Activated naive CD4-positive, alpha-beta T cell treated with anti-CD3 and anti-CD28 coated beads, Interleukin-2, amount 10 ng/mL, durations not matched to agents 7 days and 5 days (primary cell): Measurements from ENCODE around the gene FAT1.
"Not testable (repeated sequence)": the region's sequence is repeated elsewhere in the genome, so short reads cannot be mapped to it uniquely, and the experiment has no call there.

Source experiments
- CTCF ChIA-PET: fragments of 350-600 bp; sonication (Branson Sonifier 250); formaldehyde crosslinking; loops from one replicate; lab custom pipeline; 2021; ENCODE audit warnings: antibody characterized with exemption; lab: Charles Lee
- DNase-seq: peaks from one replicate; pipeline ENCODE4 v3.0.0-alpha.2; 2020
- H3K27ac Mint-ChIP-seq: one replicate; pipeline ENCODE4 v1.8.0; 2021; ENCODE audit warnings: mild to moderate bottlenecking, moderate library complexity, mixed read lengths
- H3K27me3 Mint-ChIP-seq: one replicate; pipeline ENCODE4 v1.8.0; 2021; ENCODE audit warnings: mild to moderate bottlenecking, mixed read lengths
- H3K36me3 Mint-ChIP-seq: one replicate; pipeline ENCODE4 v1.8.0; 2021; ENCODE audit warnings: mixed read lengths
- H3K4me1 Mint-ChIP-seq: one replicate; pipeline ENCODE4 v1.8.0; 2021; ENCODE audit warnings: mixed read lengths
- H3K4me3 Mint-ChIP-seq: one replicate; pipeline ENCODE4 v1.8.0; 2021; ENCODE audit warnings: mild to moderate bottlenecking, moderate library complexity, mixed read lengths
- H3K9me3 Mint-ChIP-seq: one replicate; pipeline ENCODE4 v1.8.0; 2021; ENCODE audit warnings: mixed read lengths

Gene FAT1

DNA sequence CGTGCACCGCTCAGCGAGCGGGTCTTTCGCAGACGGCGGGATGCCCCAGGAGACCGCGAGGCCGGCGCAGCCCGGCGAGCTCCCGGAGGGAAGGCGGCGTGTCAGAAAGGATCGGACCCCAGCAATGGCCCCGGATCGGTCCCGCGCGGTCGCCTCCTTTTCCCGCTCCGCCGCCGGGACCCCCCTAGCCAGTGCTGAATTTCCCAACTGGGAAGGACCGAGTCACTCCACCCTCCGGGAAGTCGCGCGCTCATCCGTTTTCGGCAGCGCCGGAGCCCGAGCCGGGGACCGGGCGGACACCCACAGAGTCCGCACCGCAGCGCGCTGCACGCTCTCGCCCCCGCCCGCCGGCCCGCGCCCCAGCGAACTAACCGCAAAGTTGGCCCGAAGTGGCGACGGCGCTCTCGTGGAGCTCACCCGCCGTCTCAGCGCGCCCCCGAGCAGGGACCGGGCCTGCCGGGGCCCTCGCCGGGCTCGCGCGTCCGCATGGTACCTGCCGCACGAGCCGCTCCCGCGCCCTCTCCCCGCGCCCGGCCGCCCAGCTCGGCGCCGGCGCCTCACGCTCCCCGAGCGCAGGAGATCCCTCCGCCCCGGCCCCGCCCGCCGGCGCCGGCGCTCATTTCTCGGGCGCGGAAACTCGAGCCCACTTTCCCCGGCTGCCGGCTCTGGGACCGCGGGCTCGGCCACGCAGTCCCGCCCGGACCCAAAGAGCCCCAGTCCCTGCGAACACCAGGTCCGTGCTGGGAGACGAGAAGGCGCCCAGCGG is at the start of gene FAT1:
Gene FAT1, minus strand, starts transcription at position 565 of the 766 bp plus-strand sequence. CDS start 14,029 bp downstream, outside the sequence.
- no peak for DNase-seq
- H3K4me3 Mint-ChIP-seq: peak within 1 kb of the TSS; percentile 40
- H3K27me3 Mint-ChIP-seq: peaks cover 58% of the 10 kb centered on the region
- H3K9me3 Mint-ChIP-seq: no peaks in the 10 kb centered on the region
- H3K36me3 Mint-ChIP-seq: peaks cover 5% of the 10 kb centered on the region
- peak within 1 kb of the TSS; percentile 68 for H3K27ac Mint-ChIP-seq
- CTCF ChIA-PET: no interaction called here
- peaks cover 16% of the 10 kb centered on the region for H3K4me1 Mint-ChIP-seq

DNA sequence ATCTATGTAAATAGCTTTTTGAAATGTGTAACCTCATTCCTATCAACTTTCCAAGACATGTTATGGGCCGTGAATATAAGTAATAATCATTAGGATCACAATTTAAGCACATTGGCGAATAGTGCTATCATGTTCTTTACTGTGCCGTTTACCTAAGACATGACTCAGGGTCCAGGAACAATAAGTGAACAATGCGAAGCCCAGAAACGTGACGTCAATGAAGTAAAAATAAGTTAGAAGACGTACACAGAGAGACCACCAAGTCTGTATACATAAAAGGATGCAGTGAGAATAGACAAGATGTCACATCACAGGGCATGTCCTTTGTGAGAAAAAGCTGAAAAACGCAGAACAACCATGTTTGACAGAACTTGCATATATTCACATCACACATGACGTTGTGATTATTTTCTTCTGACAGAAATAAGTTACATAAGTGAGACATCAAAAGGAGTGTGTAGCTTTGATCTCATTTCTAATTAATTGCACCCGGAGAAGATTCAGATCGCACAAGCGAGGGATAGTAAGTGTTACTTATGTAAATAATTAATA is 49.4 kb upstream of the FAT1 start:
- Mint-ChIP-seq H3K4me3 (no peak overlapping the region), H3K4me1 (no peaks in the 10 kb centered on the region), H3K9me3 (no peaks in the 10 kb centered on the region), H3K27ac (no peak overlapping the region), H3K27me3 (no peaks in the 10 kb centered on the region), H3K36me3 (no peaks in the 10 kb centered on the region)
- no peak for DNase-seq
- CTCF ChIA-PET: no interaction called here

DNA sequence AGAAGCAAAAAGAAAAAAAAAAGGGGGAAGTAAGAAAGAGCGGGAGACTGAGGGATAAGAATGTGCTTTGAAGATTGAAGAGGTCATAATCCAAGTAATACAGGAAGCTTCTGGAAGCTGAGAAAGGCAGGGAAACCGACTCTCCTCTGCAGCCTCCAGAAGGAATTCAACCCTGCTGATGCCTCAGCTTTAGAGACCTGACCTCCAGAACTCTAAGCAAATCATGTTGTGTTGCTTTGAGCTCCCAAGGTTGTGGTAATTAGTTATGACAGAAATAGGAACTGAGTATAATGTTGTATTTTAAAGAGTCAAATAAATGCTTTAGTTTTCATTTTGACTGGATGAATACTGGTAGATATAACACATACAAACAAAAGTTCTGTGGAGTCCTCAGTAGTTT is 48.0 kb upstream of the FAT1 start:
- Mint-ChIP-seq H3K36me3 (no peaks in the 10 kb centered on the region), H3K9me3 (peaks cover 6% of the 10 kb centered on the region), H3K4me1 (no peaks in the 10 kb centered on the region), H3K27me3 (no peaks in the 10 kb centered on the region), H3K27ac (no peak overlapping the region), H3K4me3 (no peak overlapping the region)
- CTCF ChIA-PET: interaction anchor here (0.7 kb wide), 1 partner anchor 348 kb away, joined by 3 read pairs; no protein-coding TSS in a partner anchor
- no peak for DNase-seq

GRCh38 chr4:186770481-186771175 is 47.0 kb upstream of the FAT1 start:
- Mint-ChIP-seq H3K4me3 (no peak overlapping the region), H3K4me1 (no peaks in the 10 kb centered on the region), H3K27ac (no peak overlapping the region), H3K27me3 (no peaks in the 10 kb centered on the region), H3K9me3 (peaks cover 6% of the 10 kb centered on the region), H3K36me3 (no peaks in the 10 kb centered on the region)
- DNase-seq: no peak
- CTCF ChIA-PET: no interaction called here

DNA sequence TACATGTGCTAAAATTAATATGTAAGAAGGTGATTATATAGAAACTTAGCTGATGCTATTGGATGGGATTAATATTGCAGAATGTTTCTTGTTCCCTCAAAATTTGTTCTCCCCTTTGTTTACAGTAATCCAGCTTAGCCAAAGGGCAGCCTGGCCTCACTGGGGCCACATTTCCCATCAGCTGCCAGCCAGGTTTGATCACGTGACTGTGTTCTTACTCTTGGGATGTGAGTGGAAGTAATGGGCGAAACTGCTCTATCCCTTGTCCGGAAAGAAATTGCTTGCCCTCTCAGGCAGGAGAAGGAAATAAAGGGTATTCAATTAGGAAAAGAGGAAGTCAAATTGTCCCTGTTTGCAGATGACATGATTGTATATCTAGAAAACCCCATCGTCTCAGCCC is 44.1 kb upstream of the FAT1 start:
- peaks cover 7% of the 10 kb centered on the region for H3K9me3 Mint-ChIP-seq

GRCh38 chr4:186765673-186766546 is 42.3 kb upstream of the FAT1 start:
- CTCF ChIA-PET: no interaction called here
- H3K4me3 Mint-ChIP-seq: no peak overlapping the region
- no peaks in the 10 kb centered on the region for H3K36me3 Mint-ChIP-seq
- no peak overlapping the region for H3K27ac Mint-ChIP-seq
- DNase-seq: no peak
- no peaks in the 10 kb centered on the region for H3K27me3 Mint-ChIP-seq
- peaks cover 7% of the 10 kb centered on the region for H3K9me3 Mint-ChIP-seq
- no peaks in the 10 kb centered on the region for H3K4me1 Mint-ChIP-seq

More for the DNA sequence above, 44.1 kb upstream of the FAT1 start:
- no peaks in the 10 kb centered on the region for H3K36me3 Mint-ChIP-seq
- CTCF ChIA-PET: no interaction called here
- H3K27ac Mint-ChIP-seq: no peak overlapping the region
- no peaks in the 10 kb centered on the region for H3K27me3 Mint-ChIP-seq
- DNase-seq: no peak
- no peaks in the 10 kb centered on the region for H3K4me1 Mint-ChIP-seq
- H3K4me3 Mint-ChIP-seq: no peak overlapping the region

DNA sequence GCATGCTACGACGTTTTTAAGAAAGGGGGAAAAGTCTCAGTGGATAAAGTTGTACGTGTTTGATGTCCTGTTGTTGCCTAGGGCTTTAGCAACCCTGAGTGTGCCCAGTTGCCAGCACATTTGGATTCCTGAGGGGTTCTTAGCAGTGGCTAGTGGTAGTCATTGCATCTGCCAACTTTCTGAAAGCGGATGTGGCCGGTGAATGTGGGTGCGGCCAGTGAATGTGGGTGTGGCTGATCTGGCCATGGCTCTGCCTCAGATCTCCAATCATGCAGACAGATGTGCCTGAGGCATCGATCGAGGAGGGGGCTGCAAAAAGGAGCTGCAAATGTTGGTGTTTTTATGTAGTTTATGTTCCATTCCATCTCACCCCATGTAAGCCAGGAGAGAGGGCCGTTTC is 41.5 kb upstream of the FAT1 start:
- Mint-ChIP-seq H3K27me3 (no peaks in the 10 kb centered on the region), H3K4me1 (no peaks in the 10 kb centered on the region), H3K9me3 (peaks cover 7% of the 10 kb centered on the region), H3K27ac (no peak overlapping the region), H3K4me3 (no peak overlapping the region), H3K36me3 (no peaks in the 10 kb centered on the region)
- CTCF ChIA-PET: no interaction called here
- no peak for DNase-seq

DNA sequence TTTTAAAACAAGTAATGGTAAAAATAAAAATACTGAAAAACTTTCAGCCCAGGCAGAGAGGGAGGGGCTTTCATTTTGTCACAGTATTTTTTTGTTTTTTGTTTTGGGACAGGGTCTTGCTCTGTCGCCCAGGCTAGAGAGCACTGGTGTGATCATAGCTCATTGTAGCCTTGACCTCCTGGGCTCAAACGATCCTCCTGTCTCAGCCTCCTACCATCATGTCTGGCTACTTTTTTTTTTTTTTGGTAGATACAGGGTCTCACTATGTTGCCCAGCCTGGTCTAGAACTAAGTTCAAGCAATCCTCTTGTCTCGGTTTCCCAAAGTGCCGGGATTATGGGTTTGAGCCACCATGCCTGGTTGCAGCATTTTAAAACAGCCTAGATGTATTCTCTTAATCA is 40.8 kb upstream of the FAT1 start:
- CTCF ChIA-PET: no interaction called here
- H3K27ac Mint-ChIP-seq: no peak overlapping the region

DNA sequence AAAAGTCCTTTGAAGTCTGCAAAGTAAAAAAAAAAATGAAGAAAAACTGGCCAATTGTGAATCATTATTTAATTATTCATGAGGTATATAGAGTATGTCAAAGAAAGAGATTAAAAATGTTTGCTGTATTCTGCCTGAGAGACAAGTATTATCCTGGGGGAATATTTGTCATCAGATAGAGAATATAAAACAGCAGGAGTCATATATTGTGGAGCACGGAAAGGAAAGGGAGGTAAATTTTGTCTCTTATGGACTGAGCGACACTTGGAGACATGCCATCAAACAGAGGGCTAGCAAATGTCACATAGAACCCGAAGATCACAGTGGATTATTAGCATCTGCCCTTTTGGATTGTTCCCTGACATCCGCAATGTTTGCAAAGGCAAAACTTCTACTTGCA is 39.2 kb upstream of the FAT1 start:
- DNase-seq: no peak
- CTCF ChIA-PET: no interaction called here
- H3K36me3 Mint-ChIP-seq: no peaks in the 10 kb centered on the region
- H3K9me3 Mint-ChIP-seq: peaks cover 11% of the 10 kb centered on the region
- H3K27me3 Mint-ChIP-seq: no peaks in the 10 kb centered on the region
- H3K4me1 Mint-ChIP-seq: no peaks in the 10 kb centered on the region
- H3K27ac Mint-ChIP-seq: no peak overlapping the region
- no peak overlapping the region for H3K4me3 Mint-ChIP-seq

More for the DNA sequence above, 40.8 kb upstream of the FAT1 start:
- H3K4me3 Mint-ChIP-seq: no peak overlapping the region
- peaks cover 7% of the 10 kb centered on the region for H3K9me3 Mint-ChIP-seq
- H3K36me3 Mint-ChIP-seq: no peaks in the 10 kb centered on the region
- no peaks in the 10 kb centered on the region for H3K4me1 Mint-ChIP-seq
- H3K27me3 Mint-ChIP-seq: no peaks in the 10 kb centered on the region
- no peak for DNase-seq

GRCh38 chr4:186762361-186762760 is 38.7 kb upstream of the FAT1 start:
- Mint-ChIP-seq H3K9me3 (peaks cover 10% of the 10 kb centered on the region), H3K27ac (no peak overlapping the region), H3K27me3 (no peaks in the 10 kb centered on the region), H3K4me3 (no peak overlapping the region), H3K36me3 (no peaks in the 10 kb centered on the region), H3K4me1 (no peaks in the 10 kb centered on the region)
- CTCF ChIA-PET: no interaction called here
- no peak for DNase-seq

DNA sequence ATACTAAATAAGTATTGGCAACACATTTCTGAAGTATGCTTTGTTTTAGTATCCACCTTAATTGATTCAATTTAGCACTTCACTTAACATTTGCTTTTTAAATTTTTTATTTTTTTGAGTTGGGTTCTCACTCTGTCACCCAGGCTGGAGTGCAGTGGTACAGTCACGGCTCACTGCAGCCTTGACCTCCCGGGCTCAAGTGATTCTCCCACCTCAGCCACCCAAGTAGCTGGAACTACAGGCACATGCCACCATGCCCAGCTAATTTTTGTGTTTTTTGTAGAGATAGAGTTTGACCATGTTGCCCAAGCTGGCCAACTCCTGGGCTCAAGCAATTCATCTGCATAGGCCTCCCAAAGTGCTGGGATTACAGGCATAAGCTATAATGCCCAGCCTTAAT is 38.3 kb upstream of the FAT1 start:
- H3K27ac Mint-ChIP-seq, H3K4me3 Mint-ChIP-seq, DNase-seq, H3K27me3 Mint-ChIP-seq, CTCF ChIA-PET, H3K36me3 Mint-ChIP-seq, H3K4me1 Mint-ChIP-seq: not testable (repeated sequence)
- H3K9me3 Mint-ChIP-seq: peaks cover 10% of the 10 kb centered on the region

DNA sequence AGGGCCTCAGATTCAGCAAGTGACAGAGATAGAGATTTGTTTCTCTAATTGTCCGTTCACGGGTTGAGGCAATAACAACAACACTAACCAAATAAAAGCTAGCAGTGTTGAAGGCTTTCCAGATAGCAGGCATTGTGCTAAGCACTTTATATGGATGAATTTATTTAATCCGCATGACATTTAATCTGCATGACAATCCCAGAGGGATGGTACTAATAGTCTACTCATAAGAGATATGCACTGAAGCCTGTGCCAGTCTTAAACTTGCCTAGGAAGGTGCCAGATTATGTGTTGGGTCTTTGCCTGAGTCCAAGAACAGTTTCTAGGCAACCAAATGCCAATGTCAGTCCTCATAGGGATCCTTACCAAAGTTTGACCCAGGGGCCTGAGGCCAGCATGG is 37.7 kb upstream of the FAT1 start:
- DNase-seq: no peak
- Mint-ChIP-seq H3K27ac (no peak overlapping the region), H3K4me1 (no peaks in the 10 kb centered on the region), H3K27me3 (no peaks in the 10 kb centered on the region), H3K4me3 (no peak overlapping the region), H3K36me3 (no peaks in the 10 kb centered on the region), H3K9me3 (peaks cover 12% of the 10 kb centered on the region)
- CTCF ChIA-PET: no interaction called here

DNA sequence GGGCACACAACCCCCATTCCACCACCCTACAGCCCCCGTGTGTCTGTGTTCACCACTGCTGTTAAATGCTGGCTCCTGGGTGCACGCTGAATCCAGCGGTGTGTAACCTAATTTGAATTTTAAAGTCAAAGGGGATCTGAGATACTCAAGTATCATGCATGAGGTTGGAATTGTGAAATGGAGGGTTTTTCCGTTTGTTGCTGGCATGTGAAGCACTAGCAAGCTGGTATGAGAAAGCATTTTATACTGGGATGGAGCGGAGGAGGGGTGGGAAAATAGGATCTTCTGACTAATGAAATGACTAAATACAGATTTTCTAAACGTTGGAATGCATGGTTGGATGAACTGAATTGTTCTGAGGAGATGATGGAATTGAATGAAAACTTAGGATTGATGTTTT is 36.9 kb upstream of the FAT1 start:
- CTCF ChIA-PET: no interaction called here
- no peaks in the 10 kb centered on the region for H3K27me3 Mint-ChIP-seq

DNA sequence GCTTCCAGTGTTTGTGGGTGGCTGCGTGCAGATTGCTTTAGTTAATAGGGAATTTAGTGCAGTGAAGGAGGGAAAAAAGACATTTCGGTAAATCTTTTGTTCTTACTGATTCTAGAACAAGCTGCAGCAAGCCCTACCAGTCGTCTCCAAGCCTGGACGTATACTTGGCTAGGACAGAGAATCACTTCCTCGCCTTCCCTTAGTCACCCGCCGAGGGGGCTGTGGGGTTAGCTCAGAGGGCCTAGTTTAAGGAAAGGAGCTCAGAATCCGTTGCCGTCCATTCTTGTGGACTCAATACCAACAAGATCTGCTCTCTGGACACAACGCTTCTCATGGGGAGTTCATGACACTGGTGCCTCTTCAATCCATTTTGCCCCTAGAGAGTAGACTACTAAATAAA is 36.3 kb upstream of the FAT1 start:
- H3K27ac Mint-ChIP-seq: no peak overlapping the region
- no peak overlapping the region for H3K4me3 Mint-ChIP-seq
- H3K36me3 Mint-ChIP-seq: no peaks in the 10 kb centered on the region
- no peaks in the 10 kb centered on the region for H3K4me1 Mint-ChIP-seq
- CTCF ChIA-PET: no interaction called here
- no peaks in the 10 kb centered on the region for H3K27me3 Mint-ChIP-seq
- H3K9me3 Mint-ChIP-seq: peaks cover 16% of the 10 kb centered on the region
- no peak for DNase-seq

More for the DNA sequence above, 36.9 kb upstream of the FAT1 start:
- no peaks in the 10 kb centered on the region for H3K36me3 Mint-ChIP-seq
- H3K9me3 Mint-ChIP-seq: peaks cover 16% of the 10 kb centered on the region
- H3K27ac Mint-ChIP-seq: no peak overlapping the region
- no peak for DNase-seq
- H3K4me3 Mint-ChIP-seq: no peak overlapping the region
- no peaks in the 10 kb centered on the region for H3K4me1 Mint-ChIP-seq
